Natural killer cell (primary cell): ENCODE results near the gene GABRA1. TPM values are rescaled to one million over a fixed set of nuclear protein-coding genes. Genes with fewer than 3 reads are reported as not detected.

Experiments
- ATAC-seq, 3 donors: fragments of 150-1000 bp in 2 of 3; fragments of 200-7000 bp in 1 of 3; cut with Tn5 transposase; 1 replicate in 1 of 3; 2 replicates in 2 of 3; pipeline ENCODE4 v1.10.0; 2021; ENCODE audit warnings: mild to moderate bottlenecking in 2 of 3, moderate library complexity in 2 of 3
- DNase-seq, 2 donors: peaks; one replicate each; pipeline versions ENCODE4 v3.0.0 to v3.0.0-alpha.2; 2013 to 2021; ENCODE audit warnings: mixed read lengths in 1 of 2
- H3K27ac ChIP-seq: one replicate; pipeline ENCODE4 v1.5.1; 2013; ENCODE audit warnings: mild to moderate bottlenecking, low read length
- H3K27me3 ChIP-seq: one replicate; pipeline ENCODE4 v1.6.1; 2013; ENCODE audit warnings: low read length; ENCODE audit not compliant: control insufficient read depth, insufficient read depth
- H3K36me3 ChIP-seq: one replicate; pipeline ENCODE4 v1.6.1; 2013; ENCODE audit warnings: low read length; ENCODE audit not compliant: control insufficient read depth, insufficient read depth
- H3K4me1 ChIP-seq: one replicate; pipeline ENCODE4 v1.6.1; 2013; ENCODE audit warnings: low read length; ENCODE audit not compliant: control insufficient read depth, insufficient read depth
- H3K4me3 ChIP-seq: one replicate; pipeline ENCODE4 v1.5.1; 2013; ENCODE audit warnings: low read length
- H3K9me3 ChIP-seq: one replicate; pipeline ENCODE4 v1.6.1; 2013; ENCODE audit warnings: low read length; ENCODE audit not compliant: control insufficient read depth, insufficient read depth
- H3K27ac Mint-ChIP-seq, 2 donors: one replicate each; pipeline ENCODE4 v1.8.0; 2022; ENCODE audit warnings: mild to moderate bottlenecking in 2 of 2, mixed read lengths in 2 of 2, moderate library complexity in 1 of 2
- H3K27me3 Mint-ChIP-seq, 2 donors: one replicate each; pipeline ENCODE4 v1.8.0; 2022; ENCODE audit warnings: low read depth in 2 of 2, mixed read lengths in 2 of 2
- H3K36me3 Mint-ChIP-seq: one replicate; pipeline ENCODE4 v1.8.0; 2022; ENCODE audit warnings: mixed read lengths
- H3K4me1 Mint-ChIP-seq, 2 donors: one replicate each; pipeline ENCODE4 v1.8.0; 2022; ENCODE audit warnings: mixed read lengths in 2 of 2
- H3K4me3 Mint-ChIP-seq: one replicate; pipeline ENCODE4 v1.8.0; 2022; ENCODE audit warnings: mild to moderate bottlenecking, moderate library complexity, mixed read lengths
- H3K9me3 Mint-ChIP-seq, 2 donors: one replicate each; pipeline ENCODE4 v1.8.0; 2022; ENCODE audit warnings: mixed read lengths in 2 of 2
- CTCF ChIP-seq: fragments of 200-600 bp; IDR thresholded peaks from one replicate; pipeline ENCODE4 v1.8.0; 2022; ENCODE audit warnings: antibody characterized with exemption
- WGBS: methylation state at CpG from one replicate; pipeline ENCODE4 v1.1.7; 2013; ENCODE audit warnings: missing lambda C conversion rate; ENCODE audit not compliant: insufficient coverage; 5-methylcytosine and 5-hydroxymethylcytosine counted together
- intact Hi-C: fragments of 100-400 bp; cut with micrococcal nuclease; formaldehyde crosslinking; loops from one replicate; pipeline ENCODE4 v1.14.2; 2022
- total RNA-seq, 4 donors: library from RNA; stranded (reverse); fragments of 120-200 nt in 1 of 4; gene quantifications; one replicate each; pipeline versions ENCODE4 v1.2.3 to v1.2.4, GENCODE V29; 2013 to 2022

The GABRA1 gene
- total RNA-seq, 3 donors from 2014 or later (not counting 1 experiment from before 2014, with no cell fraction given), result not detected

DNA sequence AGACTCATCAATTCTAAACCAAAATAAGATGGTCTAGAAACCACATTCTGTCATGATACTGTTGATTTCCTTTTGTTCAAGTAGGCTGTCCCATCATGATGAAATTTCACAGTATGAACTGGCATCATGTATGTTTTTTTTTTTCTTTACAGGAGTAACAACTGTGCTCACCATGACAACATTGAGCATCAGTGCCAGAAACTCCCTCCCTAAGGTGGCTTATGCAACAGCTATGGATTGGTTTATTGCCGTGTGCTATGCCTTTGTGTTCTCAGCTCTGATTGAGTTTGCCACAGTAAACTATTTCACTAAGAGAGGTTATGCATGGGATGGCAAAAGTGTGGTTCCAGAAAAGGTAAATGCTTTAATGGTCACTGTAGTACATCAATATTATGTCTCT, 47.6 kb downstream of the GABRA1 start:
- no peak for DNase-seq
- Histone ChIP-seq H3K4me1 (no peaks in the 10 kb centered on the region), H3K9me3 (no peaks in the 10 kb centered on the region), H3K4me3 (no peak overlapping the region), H3K27me3 (no peaks in the 10 kb centered on the region), H3K36me3 (no peaks in the 10 kb centered on the region), H3K27ac (no peak overlapping the region)
- Mint-ChIP-seq H3K9me3 (peaks cover 5 to 6% of the 10 kb centered on the region in 2 donors), H3K27me3 (no peaks in the 10 kb centered on the region), H3K4me1 (no peaks in the 10 kb centered on the region), H3K4me3 (no peak overlapping the region), H3K27ac (no peak overlapping the region), H3K36me3 (no peaks in the 10 kb centered on the region)
- 80% methylated on average over 1 of the region's 1 CpG for WGBS
- TF ChIP-seq CTCF, result no peak
- intact Hi-C loops, result no loop called here
- ATAC-seq, result no peak

DNA sequence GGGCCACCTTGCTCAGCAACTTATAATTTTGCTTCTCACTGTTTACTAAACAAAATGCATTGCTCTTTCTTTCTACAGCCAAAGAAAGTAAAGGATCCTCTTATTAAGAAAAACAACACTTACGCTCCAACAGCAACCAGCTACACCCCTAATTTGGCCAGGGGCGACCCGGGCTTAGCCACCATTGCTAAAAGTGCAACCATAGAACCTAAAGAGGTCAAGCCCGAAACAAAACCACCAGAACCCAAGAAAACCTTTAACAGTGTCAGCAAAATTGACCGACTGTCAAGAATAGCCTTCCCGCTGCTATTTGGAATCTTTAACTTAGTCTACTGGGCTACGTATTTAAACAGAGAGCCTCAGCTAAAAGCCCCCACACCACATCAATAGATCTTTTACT, 49.1 kb downstream of the GABRA1 start:
- ATAC-seq, result no peak
- intact Hi-C loops, result no loop called here
- Mint-ChIP-seq H3K9me3 (peaks cover 5 to 6% of the 10 kb centered on the region in 2 donors), H3K4me1 (no peaks in the 10 kb centered on the region), H3K27me3 (no peaks in the 10 kb centered on the region), H3K27ac (no peak overlapping the region), H3K36me3 (no peaks in the 10 kb centered on the region), H3K4me3 (no peak overlapping the region)
- DNase-seq, result no peak
- Histone ChIP-seq H3K4me1 (no peaks in the 10 kb centered on the region), H3K9me3 (no peaks in the 10 kb centered on the region), H3K27ac (no peak overlapping the region), H3K36me3 (no peaks in the 10 kb centered on the region), H3K27me3 (no peaks in the 10 kb centered on the region), H3K4me3 (no peak overlapping the region)
- TF ChIP-seq CTCF, result no peak
- WGBS, result 82% methylated on average over 7 of the region's 7 CpGs

DNA sequence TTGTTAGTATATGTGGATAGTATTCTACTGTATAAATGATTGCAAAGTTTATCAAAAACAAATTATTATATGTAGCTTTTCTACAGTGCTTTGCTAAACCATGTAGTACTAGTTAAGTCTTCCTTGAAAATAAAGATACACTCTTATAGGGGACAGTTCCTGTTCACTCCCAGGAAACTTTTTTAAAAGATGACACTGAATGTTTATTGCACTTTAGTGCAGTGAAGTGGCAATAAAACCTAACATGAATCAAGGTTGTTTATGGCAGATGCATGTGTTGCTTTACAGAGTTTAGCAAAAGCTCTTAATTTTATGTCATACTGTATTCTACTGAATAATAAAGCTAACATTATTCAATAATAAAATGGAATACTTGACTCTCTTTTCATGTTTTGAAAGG, 51.7 kb downstream of the GABRA1 start:
- Histone ChIP-seq H3K27me3 (no peaks in the 10 kb centered on the region), H3K4me3 (no peak overlapping the region), H3K27ac (no peak overlapping the region), H3K36me3 (no peaks in the 10 kb centered on the region), H3K4me1 (no peaks in the 10 kb centered on the region), H3K9me3 (no peaks in the 10 kb centered on the region)
- Mint-ChIP-seq H3K27ac (no peak overlapping the region), H3K4me3 (no peak overlapping the region), H3K4me1 (no peaks in the 10 kb centered on the region), H3K27me3 (no peaks in the 10 kb centered on the region), H3K36me3 (no peaks in the 10 kb centered on the region), H3K9me3 (peaks cover 3 to 6% of the 10 kb centered on the region in 2 donors)
- ATAC-seq (no peak), DNase-seq (no peak)
- intact Hi-C loops, result no loop called here
- no peak for TF ChIP-seq CTCF

DNA sequence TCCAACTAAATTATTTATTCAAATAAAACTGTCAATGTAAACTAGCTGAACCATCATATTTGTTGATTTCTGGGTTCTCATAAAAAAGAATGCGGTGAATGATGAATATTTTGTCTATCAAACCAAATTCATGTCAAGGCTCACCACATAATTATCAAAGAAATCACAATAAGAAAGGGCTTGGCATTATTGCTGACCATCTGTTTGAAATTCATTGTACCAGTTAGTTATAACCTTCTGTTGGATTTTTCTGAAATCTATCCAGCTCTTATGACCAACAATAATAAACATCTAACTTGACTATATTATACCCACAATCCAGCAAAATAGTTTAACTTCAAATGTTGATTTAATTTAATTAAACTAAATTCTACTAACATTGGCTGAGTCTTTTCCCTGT, 53.1 kb downstream of the GABRA1 start:
- H3K27me3 Mint-ChIP-seq, result no peaks in the 10 kb centered on the region
- H3K36me3 ChIP-seq, result no peaks in the 10 kb centered on the region
- DNase-seq (no peak), ATAC-seq (no peak)
- H3K9me3 ChIP-seq, result no peaks in the 10 kb centered on the region
- no peaks in the 10 kb centered on the region for H3K4me1 ChIP-seq
- no peak overlapping the region for H3K27ac Mint-ChIP-seq
- intact Hi-C loops, result no loop called here
- TF ChIP-seq CTCF, result no peak
- 100% methylated on average over 1 of the region's 1 CpG for WGBS
- H3K4me1 Mint-ChIP-seq, result no peaks in the 10 kb centered on the region
- H3K36me3 Mint-ChIP-seq, result no peaks in the 10 kb centered on the region
- no peak overlapping the region for H3K4me3 ChIP-seq
- peaks cover 5 to 12% of the 10 kb centered on the region in 2 donors for H3K9me3 Mint-ChIP-seq
- no peaks in the 10 kb centered on the region for H3K27me3 ChIP-seq
- H3K4me3 Mint-ChIP-seq, result no peak overlapping the region
- H3K27ac ChIP-seq, result no peak overlapping the region
